Natural killer cell treated with Interleukin-12 subunit alpha and Interleukin-12 subunit beta and Interleukin-15 and Interleukin-18, amount 100 ng/mL, for 72 hours (primary cell): ENCODE data around the gene KBTBD12. TPM values are rescaled to one million over a fixed set of nuclear protein-coding genes. Genes with fewer than 3 reads are reported as not detected.

ENCODE experiments used
- ATAC-seq, 2 donors: fragments of 150-1000 bp; cut with Tn5 transposase in 1 of 2; sonication (Bioruptor Pico), chemical (Tn5 transposase) in 1 of 2; 2 replicates each; pipeline ENCODE4 v1.10.0; 2021
- DNase-seq: peaks from one replicate; pipeline ENCODE4 v3.0.0; 2022; ENCODE audit warnings: low spot score
- H3K27ac Mint-ChIP-seq, 2 donors: 1 replicate in 1 of 2; 2 replicates in 1 of 2; pipeline ENCODE4 v1.8.0; 2022; ENCODE audit warnings: mixed read lengths in 2 of 2, mild to moderate bottlenecking in 1 of 2, moderate library complexity in 1 of 2
- H3K27me3 Mint-ChIP-seq, 2 donors: 1 replicate in 1 of 2; 2 replicates in 1 of 2; pipeline ENCODE4 v1.8.0; 2022; ENCODE audit warnings: mixed read lengths in 2 of 2
- H3K36me3 Mint-ChIP-seq: one replicate; pipeline ENCODE4 v1.8.0; 2022; ENCODE audit warnings: mixed read lengths
- H3K4me1 Mint-ChIP-seq, 2 donors: 1 replicate in 1 of 2; 2 replicates in 1 of 2; pipeline ENCODE4 v1.8.0; 2022; ENCODE audit warnings: low read depth in 2 of 2, mixed read lengths in 2 of 2, mild to moderate bottlenecking in 1 of 2
- H3K4me3 Mint-ChIP-seq: one replicate; pipeline ENCODE4 v1.8.0; 2022; ENCODE audit warnings: mixed read lengths
- H3K9me3 Mint-ChIP-seq: 2 replicates; pipeline ENCODE4 v1.8.0; 2022; ENCODE audit warnings: mixed read lengths
- total RNA-seq, 2 donors: library from RNA; stranded (reverse); gene quantifications; one replicate each; pipeline ENCODE4 v1.2.3, GENCODE V29; 2022

The KBTBD12 gene
- total RNA-seq, 2 donors from 2014 or later = not detected

GRCh38 chr3:127990051-127990450, 75.0 kb downstream of the KBTBD12 start:
- H3K27ac Mint-ChIP-seq = no peak overlapping the region
- H3K4me1 Mint-ChIP-seq = no peaks in the 10 kb centered on the region
- no peaks in the 10 kb centered on the region for H3K9me3 Mint-ChIP-seq
- ATAC-seq (no peak), DNase-seq (no peak)
- peaks cover 0 to 6% of the 10 kb centered on the region in 2 donors for H3K27me3 Mint-ChIP-seq
- no peak overlapping the region for H3K4me3 Mint-ChIP-seq
- no peaks in the 10 kb centered on the region for H3K36me3 Mint-ChIP-seq

GRCh38 chr3:127990461-127990860, 75.4 kb downstream of the KBTBD12 start:
- Mint-ChIP-seq H3K4me3 (no peak overlapping the region), H3K4me1 (no peaks in the 10 kb centered on the region), H3K9me3 (no peaks in the 10 kb centered on the region), H3K27ac (no peak overlapping the region), H3K27me3 (peaks cover 0 to 6% of the 10 kb centered on the region in 2 donors), H3K36me3 (no peaks in the 10 kb centered on the region)
- DNase-seq (no peak), ATAC-seq (no peak)

GRCh38 chr3:127991251-127991650, 76.2 kb downstream of the KBTBD12 start:
- no peaks in the 10 kb centered on the region for H3K9me3 Mint-ChIP-seq
- ATAC-seq = no peak

GRCh38 chr3:127991681-127992080, 76.6 kb downstream of the KBTBD12 start:
- H3K4me1 Mint-ChIP-seq = no peaks in the 10 kb centered on the region
- ATAC-seq (no peak), DNase-seq (no peak)
- no peaks in the 10 kb centered on the region for H3K9me3 Mint-ChIP-seq
- H3K36me3 Mint-ChIP-seq = no peaks in the 10 kb centered on the region
- H3K4me3 Mint-ChIP-seq = no peak overlapping the region
- H3K27ac Mint-ChIP-seq = no peak overlapping the region
- H3K27me3 Mint-ChIP-seq = peaks cover 1 to 6% of the 10 kb centered on the region in 2 donors

More at GRCh38 chr3:127991251-127991650, 76.2 kb downstream of the KBTBD12 start:
- H3K27me3 Mint-ChIP-seq = peaks cover 0 to 6% of the 10 kb centered on the region in 2 donors
- H3K4me1 Mint-ChIP-seq = no peaks in the 10 kb centered on the region
- H3K36me3 Mint-ChIP-seq = no peaks in the 10 kb centered on the region
- no peak for DNase-seq
- H3K4me3 Mint-ChIP-seq = no peak overlapping the region
- no peak overlapping the region for H3K27ac Mint-ChIP-seq

- no peak for ATAC-seq
- H3K9me3 Mint-ChIP-seq = no peaks in the 10 kb centered on the region
- H3K4me1 Mint-ChIP-seq = no peaks in the 10 kb centered on the region
- peaks cover 3 to 10% of the 10 kb centered on the region in 2 donors for H3K27me3 Mint-ChIP-seq
- H3K4me3 Mint-ChIP-seq = no peak overlapping the region
- DNase-seq = no peak
- H3K36me3 Mint-ChIP-seq = no peaks in the 10 kb centered on the region
- no peak overlapping the region for H3K27ac Mint-ChIP-seq
Measured at GRCh38 chr3:127992127-127992526, 77.1 kb downstream of the KBTBD12 start.

GRCh38 chr3:127994011-127994410, 79.0 kb downstream of the KBTBD12 start:
- Mint-ChIP-seq H3K36me3 (no peaks in the 10 kb centered on the region), H3K4me1 (no peaks in the 10 kb centered on the region), H3K9me3 (no peaks in the 10 kb centered on the region), H3K27me3 (peaks cover 5 to 12% of the 10 kb centered on the region in 2 donors), H3K27ac (no peak overlapping the region), H3K4me3 (no peak overlapping the region)
- DNase-seq (no peak), ATAC-seq (no peak)

- no peak for DNase-seq
- Mint-ChIP-seq H3K36me3 (no peaks in the 10 kb centered on the region), H3K4me3 (no peak overlapping the region), H3K9me3 (no peaks in the 10 kb centered on the region), H3K27me3 (peaks cover 12 to 15% of the 10 kb centered on the region in 2 donors), H3K27ac (no peak overlapping the region), H3K4me1 (no peaks in the 10 kb centered on the region)
- no peak for ATAC-seq
Measured at GRCh38 chr3:127997016-127997415, 82.0 kb downstream of the KBTBD12 start.

GRCh38 chr3:127997961-127998360, 82.9 kb downstream of the KBTBD12 start:
- Mint-ChIP-seq H3K4me1 (no peaks in the 10 kb centered on the region), H3K27me3 (peaks cover 12 to 16% of the 10 kb centered on the region in 2 donors), H3K36me3 (no peaks in the 10 kb centered on the region), H3K9me3 (no peaks in the 10 kb centered on the region), H3K27ac (no peak overlapping the region), H3K4me3 (no peak overlapping the region)
- DNase-seq = no peak
- ATAC-seq = no peak

- Mint-ChIP-seq H3K36me3 (no peaks in the 10 kb centered on the region), H3K4me3 (no peak overlapping the region), H3K9me3 (no peaks in the 10 kb centered on the region), H3K27me3 (peaks cover 12 to 16% of the 10 kb centered on the region in 2 donors), H3K4me1 (no peaks in the 10 kb centered on the region), H3K27ac (no peak overlapping the region)
- DNase-seq (no peak), ATAC-seq (no peak)
Measured at GRCh38 chr3:127998596-127998995, 83.6 kb downstream of the KBTBD12 start.

GRCh38 chr3:127999509-128000106, 84.6 kb downstream of the KBTBD12 start:
- H3K4me1 Mint-ChIP-seq = no peaks in the 10 kb centered on the region
- H3K27ac Mint-ChIP-seq = no peak overlapping the region
- H3K36me3 Mint-ChIP-seq = no peaks in the 10 kb centered on the region
- no peaks in the 10 kb centered on the region for H3K9me3 Mint-ChIP-seq
- no peak for DNase-seq
- H3K27me3 Mint-ChIP-seq = peaks cover 8 to 18% of the 10 kb centered on the region in 2 donors
- no peak overlapping the region for H3K4me3 Mint-ChIP-seq
- peak in 1 of 2 donors; percentile 52 for ATAC-seq

GRCh38 chr3:128001576-128001975, 86.5 kb downstream of the KBTBD12 start:
- H3K27me3 Mint-ChIP-seq = peaks cover 6 to 17% of the 10 kb centered on the region in 2 donors
- H3K9me3 Mint-ChIP-seq = no peaks in the 10 kb centered on the region
- H3K4me1 Mint-ChIP-seq = no peaks in the 10 kb centered on the region
- DNase-seq (no peak), ATAC-seq (peak in 1 of 2 donors; percentile 30)
- H3K4me3 Mint-ChIP-seq = no peak overlapping the region
- no peaks in the 10 kb centered on the region for H3K36me3 Mint-ChIP-seq
- no peak overlapping the region for H3K27ac Mint-ChIP-seq

- H3K27ac Mint-ChIP-seq = no peak overlapping the region
- peaks cover 0 to 19% of the 10 kb centered on the region in 2 donors for H3K27me3 Mint-ChIP-seq
- DNase-seq (no peak), ATAC-seq (peak in 1 of 2 donors; percentile 25)
- no peaks in the 10 kb centered on the region for H3K4me1 Mint-ChIP-seq
- no peaks in the 10 kb centered on the region for H3K36me3 Mint-ChIP-seq
- no peaks in the 10 kb centered on the region for H3K9me3 Mint-ChIP-seq
- H3K4me3 Mint-ChIP-seq = no peak overlapping the region
Measured at GRCh38 chr3:128004661-128005060, 89.6 kb downstream of the KBTBD12 start.

GRCh38 chr3:128006061-128007032, 91.3 kb downstream of the KBTBD12 start:
- Mint-ChIP-seq H3K36me3 (no peaks in the 10 kb centered on the region), H3K27ac (no peak overlapping the region), H3K4me3 (no peak overlapping the region), H3K4me1 (no peaks in the 10 kb centered on the region), H3K9me3 (no peaks in the 10 kb centered on the region), H3K27me3 (peaks cover 0 to 22% of the 10 kb centered on the region in 2 donors)
- DNase-seq (no peak), ATAC-seq (peak in 1 of 2 donors; percentile 54)

GRCh38 chr3:128007033-128007424, 92.0 kb downstream of the KBTBD12 start:
- Mint-ChIP-seq H3K4me1 (no peaks in the 10 kb centered on the region), H3K4me3 (no peak overlapping the region), H3K27ac (no peak overlapping the region), H3K9me3 (no peaks in the 10 kb centered on the region), H3K27me3 (peaks cover 0 to 21% of the 10 kb centered on the region in 2 donors), H3K36me3 (no peaks in the 10 kb centered on the region)
- no peak for DNase-seq
- peak in 1 of 2 donors; percentile 7 for ATAC-seq
